Forelimb muscle (tissue), 1 donor: ENCODE measurements around the gene PACSIN1. TPM values are rescaled to one million over a fixed set of nuclear protein-coding genes. Genes with fewer than 3 reads are reported as not detected.
"Not testable (repeated sequence)": the region's sequence is repeated elsewhere in the genome, so short reads cannot be mapped to it uniquely, and the experiment has no call there.

ENCODE experiments used
- DNase-seq: peaks from one replicate; pipeline ENCODE4 v3.0.0-alpha.2; 2013; ENCODE audit warnings: low read depth
- polyA plus RNA-seq: library from polyadenylated mRNA; unstranded; fragments of 120-200 nt; gene quantifications from one replicate; pipeline ENCODE4 v1.2.1, GENCODE V29; 2013; ENCODE audit not compliant: insufficient read length

The PACSIN1 gene
- polyA plus RNA-seq, 1 donor = 1.1 TPM

GRCh38 chr6:34457742-34458735 lies 7.8 kb upstream of the PACSIN1 start:
- no peak for DNase-seq

- peak; percentile 9 for DNase-seq
Observed at GRCh38 chr6:34459899-34460593, 5.8 kb upstream of the PACSIN1 start.

GRCh38 chr6:34460796-34461507 lies 4.9 kb upstream of the PACSIN1 start:
- no peak for DNase-seq

DNA sequence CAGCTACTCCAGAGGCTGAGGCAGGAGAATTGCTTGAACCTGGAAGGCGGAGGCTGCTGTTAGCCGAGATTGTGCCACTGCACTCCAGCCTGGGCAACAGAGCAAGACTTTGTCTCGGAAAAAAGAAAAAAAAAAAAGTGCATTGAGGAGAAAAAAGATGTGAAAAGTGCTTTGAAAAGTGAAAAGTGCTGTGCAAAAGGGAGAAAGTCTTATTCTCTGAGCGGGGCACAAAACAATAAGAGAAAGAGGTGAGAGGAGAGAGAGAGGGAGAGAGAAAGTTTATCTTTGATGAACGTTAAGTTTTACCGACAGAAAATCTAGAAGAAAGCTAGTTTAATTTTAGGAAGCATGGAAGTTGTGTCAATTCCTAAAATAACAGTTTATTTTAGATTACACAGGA lies 3.9 kb upstream of the PACSIN1 start:
- no peak for DNase-seq

DNA sequence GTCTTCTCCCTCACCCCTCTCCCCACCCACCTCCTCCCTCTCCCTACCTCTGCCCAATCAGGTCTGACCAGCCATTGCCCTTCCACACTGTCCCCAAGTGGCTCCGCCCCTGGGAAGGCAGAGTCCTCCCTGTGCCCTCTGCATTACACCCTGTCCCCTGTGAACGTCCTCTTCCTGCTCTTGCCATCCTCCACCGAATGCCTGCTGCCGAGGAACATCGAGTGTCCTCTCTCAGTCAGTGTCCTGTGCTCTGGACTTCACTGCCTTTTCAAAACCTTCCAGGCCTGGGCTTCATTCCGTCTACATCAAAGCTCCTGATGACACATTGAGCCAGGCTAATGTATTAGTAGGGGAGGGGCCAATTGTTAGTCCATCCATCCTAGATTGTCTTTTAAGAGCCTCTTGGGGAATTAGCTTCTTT lies 3.3 kb upstream of the PACSIN1 start:
- DNase-seq = no peak

- no peak for DNase-seq
Observed at GRCh38 chr6:34463299-34463698, 2.6 kb upstream of the PACSIN1 start.

DNA sequence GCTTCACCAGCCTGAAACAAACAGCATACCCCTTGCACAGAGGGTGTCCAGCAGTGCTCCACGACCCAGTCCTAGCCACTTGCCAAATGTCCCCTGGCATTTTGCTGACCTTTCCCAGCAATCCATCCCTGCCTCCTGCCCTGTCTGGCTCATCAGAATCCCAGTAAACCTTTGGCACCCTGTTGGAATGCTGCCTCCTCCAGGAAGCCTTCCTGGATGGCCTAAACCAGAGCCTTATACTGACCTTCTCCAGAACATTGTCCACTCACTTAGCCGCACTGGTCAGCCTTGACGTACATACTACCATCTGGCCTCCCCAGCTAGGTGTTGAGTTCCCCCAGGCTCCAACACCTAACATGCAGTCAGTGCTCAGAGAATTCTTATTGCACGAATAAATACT lies 2.0 kb upstream of the PACSIN1 start:
- no peak for DNase-seq

- no peak for DNase-seq
Observed at GRCh38 chr6:34466242-34467185, 638 bp downstream of the PACSIN1 start.

DNA sequence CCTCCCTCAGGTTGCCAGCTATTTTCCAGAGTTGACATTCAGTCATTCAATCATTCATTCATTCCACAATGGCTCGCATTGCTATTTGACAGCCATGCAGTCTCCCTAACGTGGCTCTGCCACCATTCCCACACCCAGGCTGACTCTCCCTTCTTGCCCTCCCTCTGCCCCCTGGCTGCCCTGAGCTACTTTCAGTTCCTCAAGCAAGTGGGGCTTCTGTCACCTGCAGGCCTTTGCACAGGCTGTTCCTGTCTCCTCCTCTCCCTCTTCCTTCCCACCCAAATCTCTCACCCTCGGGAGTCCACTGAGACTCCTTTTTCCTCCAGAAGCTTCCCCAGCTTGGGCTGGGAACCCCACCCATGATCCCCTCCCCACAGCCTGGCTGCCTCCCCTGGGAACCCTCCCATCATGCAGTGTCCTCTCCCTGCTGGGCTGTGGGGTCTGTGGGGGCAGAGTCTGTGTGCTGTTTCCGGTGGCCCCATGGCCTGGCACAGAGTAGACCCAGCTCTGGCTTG lies 2.6 kb downstream of the PACSIN1 start:
- DNase-seq = no peak

DNA sequence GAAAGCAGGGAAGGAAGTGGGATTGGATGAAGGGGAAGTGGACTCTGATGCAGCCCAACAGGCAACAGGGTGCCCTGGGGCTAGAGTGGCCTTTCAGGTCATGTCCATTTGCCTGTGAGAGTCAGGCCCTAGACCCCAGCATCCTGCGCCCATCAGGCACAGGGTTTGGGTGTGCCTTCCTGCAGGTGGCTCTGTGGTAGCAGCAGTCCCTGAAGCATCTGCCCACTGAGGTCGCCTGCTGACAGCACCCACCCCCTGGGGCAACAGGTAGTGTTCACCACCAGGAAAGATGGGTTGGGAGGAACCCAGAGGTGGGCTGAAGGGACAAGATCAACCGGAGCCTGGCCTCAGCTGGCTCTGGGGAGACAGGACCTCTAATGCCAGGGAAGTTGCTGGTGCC lies 3.6 kb downstream of the PACSIN1 start:
- no peak for DNase-seq

DNA sequence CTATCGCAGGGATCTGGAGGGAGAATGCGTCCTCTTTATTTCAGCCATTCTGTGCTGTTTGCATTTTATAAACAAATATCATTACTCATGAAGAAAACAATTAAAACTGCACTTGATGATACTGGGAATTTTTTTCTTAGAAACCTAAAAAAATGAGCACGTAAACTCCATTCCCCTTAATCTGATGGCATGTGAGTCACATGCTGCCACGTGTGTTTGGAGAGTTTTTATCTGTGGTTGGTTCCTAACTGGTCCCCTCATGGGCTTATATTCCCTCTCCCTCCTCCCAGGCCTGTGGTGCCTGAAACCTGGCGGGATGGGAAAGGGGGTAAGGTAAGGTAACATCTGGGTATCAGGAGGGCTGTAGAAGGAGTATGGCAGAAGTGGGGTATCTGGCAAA lies 6.5 kb downstream of the PACSIN1 start:
- no peak for DNase-seq

DNA sequence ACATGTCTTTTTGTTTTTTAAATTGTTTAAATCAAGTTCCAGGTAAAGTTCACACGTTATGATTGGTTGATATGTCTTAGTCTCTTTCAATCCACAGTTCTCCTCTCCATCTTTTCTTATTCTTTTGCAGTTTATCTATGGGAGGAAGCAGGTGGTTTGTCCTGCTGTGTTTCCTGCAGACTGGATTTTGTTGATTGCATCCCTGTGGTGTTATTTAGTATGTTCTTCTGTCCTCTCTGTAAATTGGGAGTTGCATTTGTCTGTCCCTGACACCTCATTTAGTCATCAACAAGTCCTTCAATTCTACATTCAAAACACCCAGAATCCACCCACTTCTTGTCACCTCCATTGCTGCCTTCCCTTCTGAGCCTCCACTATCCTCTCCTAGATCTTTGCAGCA lies 8.1 kb downstream of the PACSIN1 start:
- no peak for DNase-seq

GRCh38 chr6:34474754-34475153 lies 8.9 kb downstream of the PACSIN1 start:
- no peak for DNase-seq

DNA sequence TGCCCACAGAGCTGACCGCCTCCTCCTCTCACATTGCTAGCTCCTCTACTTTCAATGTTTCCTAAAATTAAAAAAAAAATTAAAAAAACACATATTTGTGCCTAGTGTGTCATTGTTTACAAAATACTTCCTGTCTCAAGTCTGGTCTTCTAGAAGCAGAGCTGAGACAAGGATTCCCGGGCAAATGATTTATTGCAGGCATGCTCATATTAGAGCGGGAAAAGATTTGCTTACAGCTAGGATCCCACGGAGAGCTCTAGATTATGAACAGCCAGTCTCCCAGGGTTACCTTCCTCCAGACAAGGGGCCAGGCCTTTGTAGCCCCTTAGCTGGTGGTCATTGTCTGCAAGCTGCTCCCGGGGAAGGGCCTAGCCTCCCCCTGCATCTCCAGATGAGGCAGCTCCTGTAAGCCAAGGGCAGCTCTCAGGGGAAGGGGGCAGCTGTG lies 9.4 kb downstream of the PACSIN1 start:
- no peak for DNase-seq

DNA sequence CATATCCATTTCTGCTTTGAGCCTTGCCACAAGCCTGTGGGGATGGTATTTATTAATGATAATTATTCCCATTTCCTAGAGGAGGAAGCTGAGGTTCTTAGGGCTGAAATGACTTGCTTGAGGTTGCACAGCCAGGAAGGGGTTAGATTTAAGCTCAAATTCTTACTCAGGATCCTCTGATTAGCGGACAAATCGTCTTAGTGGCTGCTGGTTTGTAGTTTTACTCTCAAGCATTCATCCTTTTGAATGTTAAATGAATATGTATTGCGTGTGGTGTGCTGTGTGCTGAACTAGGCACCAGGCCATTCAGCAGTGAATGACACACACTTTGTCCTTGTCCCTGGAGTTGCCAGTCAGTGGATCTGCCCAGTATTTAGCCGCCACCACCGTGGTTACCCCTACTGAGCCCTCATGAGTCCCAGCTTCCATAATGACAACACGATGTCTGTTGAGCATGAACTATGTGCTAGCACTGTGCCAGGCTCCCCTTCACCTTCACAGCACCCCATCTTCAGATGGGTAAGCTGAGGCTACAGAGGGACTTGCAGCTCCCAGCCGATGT lies 10.0 kb downstream of the PACSIN1 start:
- no peak for DNase-seq

DNA sequence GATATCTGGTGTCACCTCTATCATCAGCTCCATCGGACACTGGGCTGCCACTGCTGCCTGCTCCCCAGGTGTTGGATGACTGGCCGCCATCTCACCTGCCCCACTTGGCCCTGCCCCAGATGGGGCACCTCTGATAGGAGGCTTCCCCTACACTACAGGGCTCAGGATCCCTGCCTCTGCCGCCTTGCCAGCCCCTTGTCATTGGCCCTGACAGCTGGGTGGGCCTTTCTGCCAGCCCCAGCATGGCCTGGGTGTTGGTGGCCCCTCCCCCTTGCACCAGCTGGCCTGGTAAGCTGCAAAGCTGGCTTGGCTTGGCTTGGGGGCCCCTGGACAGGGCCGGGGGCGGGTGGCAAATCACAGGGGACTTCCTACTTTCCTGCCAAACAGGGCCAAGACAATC lies 10.6 kb downstream of the PACSIN1 start:
- DNase-seq = no peak

DNA sequence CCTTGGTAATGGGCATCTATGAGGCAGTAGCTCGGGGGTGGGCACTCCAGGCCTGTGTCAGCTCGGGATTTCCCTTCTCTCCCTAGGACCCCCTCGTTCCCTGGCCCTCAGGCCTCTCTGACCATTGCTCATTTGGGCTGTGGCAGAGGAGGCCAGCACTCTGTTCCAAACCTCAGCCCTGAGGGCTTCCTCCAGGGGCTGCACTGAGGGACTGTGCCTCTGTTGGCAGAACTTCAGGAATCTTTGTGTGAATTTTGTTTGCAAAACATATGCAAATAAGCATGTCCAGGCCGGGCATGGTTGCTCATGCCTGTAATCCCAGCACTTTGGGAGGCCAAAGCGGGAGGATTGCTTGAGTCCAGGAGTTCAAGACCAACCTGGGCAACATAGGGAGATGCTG lies 11.0 kb downstream of the PACSIN1 start:
- DNase-seq = no peak

DNA sequence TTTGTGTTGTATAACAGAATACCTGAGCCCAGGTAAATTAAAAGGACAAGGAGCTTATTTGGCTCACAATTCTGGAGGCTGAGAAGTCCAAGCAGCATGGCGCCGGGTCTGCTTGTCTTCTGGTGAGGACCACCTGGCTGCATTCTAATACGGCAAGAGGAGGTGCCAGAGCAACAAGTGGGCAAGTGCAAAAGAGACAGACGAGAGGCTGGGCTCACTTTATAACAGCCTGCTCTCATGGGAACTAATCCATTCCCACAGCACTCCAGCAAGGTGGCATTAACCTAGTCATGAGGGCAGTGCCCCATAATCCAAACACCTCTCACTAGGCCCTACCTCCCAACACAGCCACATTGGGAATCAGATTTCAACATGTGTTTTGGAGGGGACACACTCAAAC lies 12.9 kb downstream of the PACSIN1 start:
- no peak for DNase-seq

- DNase-seq = not testable (repeated sequence)
Observed at GRCh38 chr6:34483781-34484180, 17.9 kb downstream of the PACSIN1 start.

GRCh38 chr6:34484391-34484790 lies 18.5 kb downstream of the PACSIN1 start:
- DNase-seq = no peak
